Measurements from ENCODE around the gene CNBD2. TPM values are rescaled to one million over a fixed set of nuclear protein-coding genes. Genes with fewer than 3 reads are reported as not detected.
"Not testable (repeated sequence)": the region's sequence is repeated elsewhere in the genome, so short reads cannot be mapped to it uniquely, and the experiment has no call there.

The CNBD2 gene
- total and polyA plus RNA-seq, 9 donors, result 0.15 to 5.5 (median 0.37) TPM

DNA sequence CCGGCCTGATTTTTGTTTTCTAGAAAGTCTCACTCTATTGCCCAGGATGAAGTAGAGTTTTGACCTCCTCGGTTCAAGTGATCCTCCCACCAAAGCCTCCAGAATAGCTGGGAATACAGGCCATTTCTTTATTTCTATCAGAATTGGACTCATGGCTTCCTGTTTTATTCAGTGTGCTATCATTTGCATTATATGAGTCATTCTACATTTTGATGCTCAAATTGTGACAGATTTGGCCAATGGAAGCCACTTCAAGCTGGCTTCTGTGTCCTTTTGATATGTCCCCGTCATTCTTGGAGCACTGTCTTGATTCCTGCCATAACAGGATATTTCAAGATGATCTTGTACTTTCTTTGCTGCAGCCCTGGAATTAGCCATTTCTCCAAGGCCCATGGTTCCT, 75.1 kb downstream of the CNBD2 start:
- Histone ChIP-seq H3K4me1 (ENCODE audit: control insufficient read depth, insufficient read depth, low read length) (no peaks in the 10 kb centered on the region), H3K4me3 (ENCODE audit: low read length) (no peak overlapping the region)

GRCh38 chr20:36043892-36044515, 75.6 kb downstream of the CNBD2 start:
- 84% methylated on average over 7 of the region's 10 CpGs for WGBS (ENCODE audit: insufficient coverage)

More for the DNA sequence above, 75.1 kb downstream of the CNBD2 start:
- no peaks in the 10 kb centered on the region for H3K27me3 ChIP-seq (ENCODE audit: control insufficient read depth, insufficient read depth, low read length)
- no peak for DNase-seq
- WGBS (ENCODE audit: insufficient coverage), result 85% methylated on average over 1 of the region's 3 CpGs
- no peaks in the 10 kb centered on the region for H3K9me3 ChIP-seq (replicated peaks; ENCODE audit: control insufficient read depth, low read depth, low read length)
- H3K36me3 ChIP-seq (ENCODE audit: control insufficient read depth, insufficient read depth, low read length), result peaks cover 21% of the 10 kb centered on the region
- H3K27ac ChIP-seq (ENCODE audit: low read length), result no peak overlapping the region

DNA sequence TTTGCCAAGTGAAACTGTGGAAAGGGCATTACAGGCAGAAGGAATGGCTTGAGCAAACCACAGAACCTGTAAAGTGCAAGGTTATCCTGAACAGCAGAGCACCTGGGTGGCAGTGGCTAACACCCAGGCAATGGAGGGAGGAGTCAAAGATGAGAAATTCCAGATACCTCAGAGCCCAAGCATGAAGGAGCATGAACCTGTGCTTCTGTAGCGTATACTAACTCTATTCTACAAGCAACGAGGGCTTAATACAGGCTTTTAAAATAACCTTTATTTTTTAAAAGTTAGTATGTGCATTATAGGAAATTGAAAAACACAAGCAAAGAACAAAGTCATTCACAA, 77.0 kb downstream of the CNBD2 start:
- no CpG with 5 or more reads among the region's 2 CpGs for WGBS (ENCODE audit: insufficient coverage)
- no peak for DNase-seq
- H3K9me3 ChIP-seq (replicated peaks; ENCODE audit: control insufficient read depth, low read depth, low read length), result no peaks in the 10 kb centered on the region

More at GRCh38 chr20:36043892-36044515, 75.6 kb downstream of the CNBD2 start:
- H3K27me3 ChIP-seq (ENCODE audit: control insufficient read depth, insufficient read depth, low read length), result no peaks in the 10 kb centered on the region
- no peaks in the 10 kb centered on the region for H3K9me3 ChIP-seq (replicated peaks; ENCODE audit: control insufficient read depth, low read depth, low read length)
- no peak overlapping the region for H3K27ac ChIP-seq (ENCODE audit: low read length)
- peaks cover 21% of the 10 kb centered on the region for H3K36me3 ChIP-seq (ENCODE audit: control insufficient read depth, insufficient read depth, low read length)
- no peaks in the 10 kb centered on the region for H3K4me1 ChIP-seq (ENCODE audit: control insufficient read depth, insufficient read depth, low read length)
- no peak for DNase-seq
- H3K4me3 ChIP-seq (ENCODE audit: low read length), result no peak overlapping the region

GRCh38 chr20:36046073-36046798, 77.8 kb downstream of the CNBD2 start:
- not testable (repeated sequence) for H3K4me1 ChIP-seq (ENCODE audit: control insufficient read depth, insufficient read depth, low read length); H3K4me3 ChIP-seq (ENCODE audit: low read length); DNase-seq; H3K27ac ChIP-seq (ENCODE audit: low read length); H3K27me3 ChIP-seq (ENCODE audit: control insufficient read depth, insufficient read depth, low read length); H3K9me3 ChIP-seq (replicated peaks; ENCODE audit: control insufficient read depth, low read depth, low read length)
- peaks cover 20% of the 10 kb centered on the region for H3K36me3 ChIP-seq (ENCODE audit: control insufficient read depth, insufficient read depth, low read length)
- WGBS (ENCODE audit: insufficient coverage), result no CpG with 5 or more reads among the region's 4 CpGs

More for the DNA sequence above, 77.0 kb downstream of the CNBD2 start:
- no peak overlapping the region for H3K4me3 ChIP-seq (ENCODE audit: low read length)
- no peak overlapping the region for H3K27ac ChIP-seq (ENCODE audit: low read length)
- no peaks in the 10 kb centered on the region for H3K27me3 ChIP-seq (ENCODE audit: control insufficient read depth, insufficient read depth, low read length)
- H3K36me3 ChIP-seq (ENCODE audit: control insufficient read depth, insufficient read depth, low read length), result peaks cover 21% of the 10 kb centered on the region
- no peaks in the 10 kb centered on the region for H3K4me1 ChIP-seq (ENCODE audit: control insufficient read depth, insufficient read depth, low read length)

GRCh38 chr20:36049408-36049807, 81.0 kb downstream of the CNBD2 start:
- H3K9me3 ChIP-seq (replicated peaks; ENCODE audit: control insufficient read depth, low read depth, low read length); DNase-seq; H3K36me3 ChIP-seq (ENCODE audit: control insufficient read depth, insufficient read depth, low read length); H3K4me1 ChIP-seq (ENCODE audit: control insufficient read depth, insufficient read depth, low read length); H3K27ac ChIP-seq (ENCODE audit: low read length); H3K27me3 ChIP-seq (ENCODE audit: control insufficient read depth, insufficient read depth, low read length): not testable (repeated sequence)
- H3K4me3 ChIP-seq (ENCODE audit: low read length), result peak overlapping the region; percentile 99
- 0% methylated on average over 1 of the region's 2 CpGs for WGBS (ENCODE audit: insufficient coverage)

DNA sequence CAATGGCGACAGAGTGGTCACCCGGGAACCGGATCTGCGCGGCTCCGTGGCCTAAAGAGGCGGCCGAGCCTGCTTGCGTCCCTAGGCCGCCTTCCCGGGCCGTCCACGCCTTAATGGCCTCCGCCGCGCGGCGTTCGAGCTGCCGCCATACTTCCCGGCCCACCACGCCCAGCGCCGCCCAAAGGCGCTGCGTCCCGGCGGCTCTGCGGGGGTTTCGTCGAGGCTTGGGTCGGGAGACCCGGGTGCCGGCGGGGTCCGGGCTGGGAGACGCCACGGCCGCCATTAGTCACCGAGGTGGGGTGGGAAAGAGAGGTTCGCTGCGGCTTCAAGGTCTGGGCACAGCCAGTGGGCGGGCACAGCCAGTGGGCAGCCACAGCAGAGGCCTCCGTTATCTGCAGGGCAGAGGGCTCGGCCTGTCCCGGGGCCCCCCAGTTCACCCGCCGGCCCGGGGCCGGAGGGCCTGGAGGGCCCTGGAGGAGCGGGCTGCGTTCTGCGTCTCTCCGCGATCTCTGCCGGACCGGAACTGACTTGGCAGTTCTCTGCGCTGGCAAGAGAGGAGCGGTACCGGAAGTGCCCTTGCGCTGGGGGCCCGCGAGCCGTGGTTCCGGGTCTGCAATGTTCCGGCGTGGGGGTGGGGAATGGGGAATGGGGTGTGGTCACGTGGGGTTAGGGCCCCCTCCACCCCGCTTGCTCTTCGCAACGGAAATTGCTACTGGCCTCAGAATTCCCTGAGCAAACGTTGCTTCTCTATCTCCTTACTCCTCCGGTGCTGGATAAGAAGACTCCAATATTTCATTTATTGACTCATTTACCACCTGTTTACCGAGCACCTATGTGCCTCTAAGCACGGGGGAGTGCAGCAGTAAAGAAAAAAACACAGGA, 82.3 kb downstream of the CNBD2 start:
- WGBS (ENCODE audit: insufficient coverage), result under 1% methylated on average over 61 of the region's 75 CpGs
- Histone ChIP-seq H3K36me3 (ENCODE audit: control insufficient read depth, insufficient read depth, low read length) (no peaks in the 10 kb centered on the region), H3K27ac (ENCODE audit: low read length) (peak overlapping the region; percentile 97), H3K4me3 (ENCODE audit: low read length) (peak overlapping the region; percentile 99), H3K9me3 (replicated peaks; ENCODE audit: control insufficient read depth, low read depth, low read length) (no peaks in the 10 kb centered on the region), H3K27me3 (ENCODE audit: control insufficient read depth, insufficient read depth, low read length) (no peaks in the 10 kb centered on the region), H3K4me1 (ENCODE audit: control insufficient read depth, insufficient read depth, low read length) (peaks cover 8% of the 10 kb centered on the region)
- peak; percentile 95 for DNase-seq

DNA sequence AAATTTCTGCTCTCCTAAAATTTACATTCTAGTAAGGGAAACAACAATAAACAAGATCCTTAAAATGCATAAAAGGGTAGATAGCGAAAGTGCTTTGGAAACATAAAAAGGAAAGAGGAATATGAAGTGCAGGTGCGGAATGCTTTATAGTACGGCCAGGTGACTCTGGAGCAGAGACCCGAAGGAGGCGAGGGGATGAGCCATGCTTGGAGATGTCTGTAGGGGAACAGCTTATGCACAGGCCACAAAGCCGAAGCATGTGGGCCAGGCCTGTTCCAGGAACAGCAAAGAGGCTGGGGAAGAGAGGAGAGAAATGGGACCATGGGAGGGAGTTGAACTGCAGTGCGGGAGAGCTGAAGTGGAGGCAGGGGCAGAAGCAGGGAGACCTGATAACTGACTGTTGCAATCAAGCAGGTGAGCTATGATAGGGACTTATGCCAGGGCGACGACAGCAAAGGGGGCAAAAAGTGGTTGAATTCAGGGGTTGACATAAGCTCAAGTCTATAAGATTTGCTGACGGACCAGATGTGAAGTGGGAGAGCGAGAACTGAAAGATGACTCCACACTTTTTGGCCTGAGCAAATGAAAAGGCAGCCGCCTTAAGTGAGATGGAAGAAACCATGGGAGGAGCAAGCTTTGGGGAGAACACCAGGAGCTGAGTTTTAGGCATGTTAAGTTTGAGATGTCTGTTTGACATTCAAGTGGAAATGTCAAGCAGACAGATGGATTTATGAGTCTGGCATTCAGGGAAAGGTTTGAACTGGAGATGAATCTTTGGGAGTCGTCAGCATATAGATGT, 83.1 kb downstream of the CNBD2 start:
- peak overlapping the region; percentile 99 for H3K4me3 ChIP-seq (ENCODE audit: low read length)
- H3K27ac ChIP-seq (ENCODE audit: low read length), result peak overlapping the region; percentile 97
- H3K27me3 ChIP-seq (ENCODE audit: control insufficient read depth, insufficient read depth, low read length), result no peaks in the 10 kb centered on the region
- H3K36me3 ChIP-seq (ENCODE audit: control insufficient read depth, insufficient read depth, low read length), result no peaks in the 10 kb centered on the region
- 54% methylated on average over 13 of the region's 13 CpGs for WGBS (ENCODE audit: insufficient coverage)
- H3K4me1 ChIP-seq (ENCODE audit: control insufficient read depth, insufficient read depth, low read length), result peaks cover 8% of the 10 kb centered on the region
- no peaks in the 10 kb centered on the region for H3K9me3 ChIP-seq (replicated peaks; ENCODE audit: control insufficient read depth, low read depth, low read length)
- DNase-seq, result no peak

DNA sequence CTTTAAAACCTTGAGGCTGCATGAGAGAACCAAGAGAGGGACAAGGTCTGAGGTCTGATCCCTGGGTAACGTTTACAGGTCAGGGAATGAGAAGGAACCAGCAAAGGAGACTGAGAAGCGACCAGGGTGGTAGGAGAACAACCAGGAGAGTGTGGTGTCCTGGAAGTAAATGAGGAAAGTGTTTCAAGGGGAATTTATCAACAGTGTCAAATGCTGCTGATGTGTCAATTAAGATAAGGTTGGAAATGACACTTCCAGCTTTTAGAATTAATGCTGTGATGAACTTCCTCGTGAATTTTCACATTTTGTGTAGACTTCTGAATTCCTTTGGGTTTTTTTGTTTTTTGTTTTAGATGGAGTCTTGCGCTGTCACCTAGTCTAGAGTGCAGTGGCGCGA, 83.7 kb downstream of the CNBD2 start:
- Histone ChIP-seq H3K4me1 (ENCODE audit: control insufficient read depth, insufficient read depth, low read length) (peaks cover 8% of the 10 kb centered on the region), H3K27me3 (ENCODE audit: control insufficient read depth, insufficient read depth, low read length) (no peaks in the 10 kb centered on the region), H3K9me3 (replicated peaks; ENCODE audit: control insufficient read depth, low read depth, low read length) (no peaks in the 10 kb centered on the region), H3K36me3 (ENCODE audit: control insufficient read depth, insufficient read depth, low read length) (no peaks in the 10 kb centered on the region), H3K27ac (ENCODE audit: low read length) (no peak overlapping the region), H3K4me3 (ENCODE audit: low read length) (no peak overlapping the region)
- WGBS (ENCODE audit: insufficient coverage), result 72% methylated on average over 2 of the region's 6 CpGs
- no peak for DNase-seq

DNA sequence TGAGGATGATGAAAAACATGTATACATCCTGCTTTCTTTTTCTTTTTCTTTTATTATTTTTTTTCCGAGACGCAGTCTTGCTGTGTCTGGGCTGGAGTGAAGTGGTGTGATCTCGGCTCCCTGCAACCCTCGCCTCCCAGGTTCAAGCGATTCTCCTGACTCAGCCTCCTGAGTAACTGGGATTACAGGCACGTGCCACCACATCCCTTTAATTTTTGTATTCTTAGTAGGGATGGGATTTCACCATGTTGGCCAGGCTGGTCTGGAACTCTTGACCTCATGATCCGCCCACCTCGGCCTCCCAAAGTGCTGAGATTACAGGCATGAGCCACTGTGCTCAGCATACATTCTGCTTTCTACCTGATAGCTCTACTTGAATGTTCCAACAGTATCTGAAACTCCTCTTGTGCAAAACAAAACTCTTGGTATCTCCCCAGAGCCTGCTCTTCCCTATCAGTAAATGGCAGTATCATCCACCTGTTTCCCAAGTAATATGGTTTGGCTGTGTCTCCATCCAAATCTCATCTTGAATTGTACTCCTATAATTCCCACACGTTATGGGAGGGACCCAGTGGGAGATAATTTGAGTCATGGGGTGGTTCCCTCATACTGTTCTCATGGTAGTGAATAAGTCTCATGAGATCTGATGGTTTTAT, 85.6 kb downstream of the CNBD2 start:
- not testable (repeated sequence) for H3K4me1 ChIP-seq (ENCODE audit: control insufficient read depth, insufficient read depth, low read length); DNase-seq; H3K4me3 ChIP-seq (ENCODE audit: low read length); H3K9me3 ChIP-seq (replicated peaks; ENCODE audit: control insufficient read depth, low read depth, low read length); H3K36me3 ChIP-seq (ENCODE audit: control insufficient read depth, insufficient read depth, low read length); H3K27ac ChIP-seq (ENCODE audit: low read length); H3K27me3 ChIP-seq (ENCODE audit: control insufficient read depth, insufficient read depth, low read length)
- 95% methylated on average over 2 of the region's 9 CpGs for WGBS (ENCODE audit: insufficient coverage)
